Osteoblast (primary cell): Measurements from ENCODE around the gene PSMD11. TPM values are rescaled to one million over a fixed set of nuclear protein-coding genes. Genes with fewer than 3 reads are reported as not detected.

ENCODE experiments used
- DNase-seq: peaks from one replicate; pipeline ENCODE4 v3.0.0; 2011; ENCODE audit warnings: low spot score, mixed read lengths; ENCODE audit not compliant: insufficient read length; ENCODE audit errors: missing footprints
- H2AFZ ChIP-seq: 2 replicates; pipeline ENCODE4 v1.6.0; 2011; ENCODE audit warnings: mild to moderate bottlenecking, low read length
- H3K27ac ChIP-seq: 2 replicates; pipeline ENCODE4 v1.5.1; 2011; ENCODE audit warnings: mild to moderate bottlenecking, low read depth, low read length, moderate library complexity
- H3K27me3 ChIP-seq: 2 replicates; pipeline ENCODE4 v1.6.0; 2012; ENCODE audit warnings: mild to moderate bottlenecking, control low read depth, inconsistent platforms, low read length, moderate library complexity; ENCODE audit not compliant: insufficient read depth
- H3K36me3 ChIP-seq: 2 replicates; pipeline ENCODE4 v1.5.1; 2011; ENCODE audit warnings: mild to moderate bottlenecking, low read length, control low read depth, moderate library complexity; ENCODE audit not compliant: insufficient read depth
- H3K4me1 ChIP-seq: 2 replicates; pipeline ENCODE4 v1.5.1; 2011; ENCODE audit warnings: mild to moderate bottlenecking, low read length, control low read depth, moderate library complexity; ENCODE audit not compliant: insufficient read depth
- H3K4me2 ChIP-seq: 2 replicates; pipeline ENCODE4 v1.6.0; 2011; ENCODE audit warnings: mild to moderate bottlenecking, low read length; ENCODE audit not compliant: insufficient read depth
- H3K4me3 ChIP-seq: fragments of 200-600 bp; sonication (generic); 3 replicates; pipeline ENCODE4 v1.5.1; 2012; ENCODE audit warnings: mild to moderate bottlenecking, low read length, inconsistent platforms; ENCODE audit not compliant: insufficient read depth
- H3K79me2 ChIP-seq: 2 replicates; pipeline ENCODE4 v1.6.0; 2012; ENCODE audit warnings: mild to moderate bottlenecking, low read length, control low read depth, inconsistent platforms; ENCODE audit not compliant: insufficient read depth
- H3K9me3 ChIP-seq: 2 replicates; pipeline ENCODE4 v1.5.1; 2011; ENCODE audit warnings: low read depth, low read length, control low read depth
- H4K20me1 ChIP-seq: 2 replicates; pipeline ENCODE4 v1.6.0; 2012; ENCODE audit warnings: mild to moderate bottlenecking, low read length, control low read depth; ENCODE audit not compliant: insufficient read depth
- total RNA-seq: library from RNA; depleted of rRNA; stranded (reverse); fragments of >200 nt; gene quantifications from 2 replicates; pipeline ENCODE4 v1.2.3, GENCODE V29; 2012
- TF ChIP-seq, protein P1 (sequence below): IDR thresholded peaks from 2 replicates; pipeline ENCODE4 v1.5.1; 2011; ENCODE audit warnings: mild to moderate bottlenecking, low read depth, low read length, moderate library complexity; ENCODE audit errors: extremely low read depth

The PSMD11 gene
- total RNA-seq, 1 donor, result 61.2 TPM

DNA sequence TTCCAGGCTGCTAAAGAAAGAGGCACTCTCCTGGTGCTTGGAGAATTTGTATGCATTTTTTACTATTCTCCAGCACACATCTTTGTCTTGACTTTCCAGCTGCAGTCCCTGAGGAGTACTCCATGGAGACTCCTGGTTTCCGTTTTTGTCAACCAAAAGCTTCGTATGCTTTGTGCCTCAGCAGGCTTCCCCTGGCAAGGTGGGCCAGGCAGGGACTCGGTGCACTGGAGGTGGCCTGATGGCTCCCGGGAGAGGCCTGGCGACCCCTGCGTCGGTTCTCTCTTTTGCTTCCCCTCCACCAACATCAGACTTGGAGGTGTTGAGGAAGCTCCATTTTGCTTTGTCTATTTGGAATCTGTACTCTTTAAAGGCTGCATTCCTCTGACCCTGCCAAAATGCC, 66.2 kb downstream of the PSMD11 start:
- H3K4me2 ChIP-seq, result no peak overlapping the region
- H3K9me3 ChIP-seq, result no peaks in the 10 kb centered on the region
- no peaks in the 10 kb centered on the region for H4K20me1 ChIP-seq
- H3K4me1 ChIP-seq, result no peaks in the 10 kb centered on the region
- no peak overlapping the region for H2AFZ ChIP-seq
- H3K4me3 ChIP-seq, result no peak overlapping the region
- H3K36me3 ChIP-seq, result no peaks in the 10 kb centered on the region
- H3K27me3 ChIP-seq, result no peaks in the 10 kb centered on the region
- H3K27ac ChIP-seq, result no peak overlapping the region
- TF ChIP-seq, protein P1, sequence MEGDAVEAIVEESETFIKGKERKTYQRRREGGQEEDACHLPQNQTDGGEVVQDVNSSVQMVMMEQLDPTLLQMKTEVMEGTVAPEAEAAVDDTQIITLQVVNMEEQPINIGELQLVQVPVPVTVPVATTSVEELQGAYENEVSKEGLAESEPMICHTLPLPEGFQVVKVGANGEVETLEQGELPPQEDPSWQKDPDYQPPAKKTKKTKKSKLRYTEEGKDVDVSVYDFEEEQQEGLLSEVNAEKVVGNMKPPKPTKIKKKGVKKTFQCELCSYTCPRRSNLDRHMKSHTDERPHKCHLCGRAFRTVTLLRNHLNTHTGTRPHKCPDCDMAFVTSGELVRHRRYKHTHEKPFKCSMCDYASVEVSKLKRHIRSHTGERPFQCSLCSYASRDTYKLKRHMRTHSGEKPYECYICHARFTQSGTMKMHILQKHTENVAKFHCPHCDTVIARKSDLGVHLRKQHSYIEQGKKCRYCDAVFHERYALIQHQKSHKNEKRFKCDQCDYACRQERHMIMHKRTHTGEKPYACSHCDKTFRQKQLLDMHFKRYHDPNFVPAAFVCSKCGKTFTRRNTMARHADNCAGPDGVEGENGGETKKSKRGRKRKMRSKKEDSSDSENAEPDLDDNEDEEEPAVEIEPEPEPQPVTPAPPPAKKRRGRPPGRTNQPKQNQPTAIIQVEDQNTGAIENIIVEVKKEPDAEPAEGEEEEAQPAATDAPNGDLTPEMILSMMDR, result no peak
- DNase-seq, result no peak
- no peaks in the 10 kb centered on the region for H3K79me2 ChIP-seq

DNA sequence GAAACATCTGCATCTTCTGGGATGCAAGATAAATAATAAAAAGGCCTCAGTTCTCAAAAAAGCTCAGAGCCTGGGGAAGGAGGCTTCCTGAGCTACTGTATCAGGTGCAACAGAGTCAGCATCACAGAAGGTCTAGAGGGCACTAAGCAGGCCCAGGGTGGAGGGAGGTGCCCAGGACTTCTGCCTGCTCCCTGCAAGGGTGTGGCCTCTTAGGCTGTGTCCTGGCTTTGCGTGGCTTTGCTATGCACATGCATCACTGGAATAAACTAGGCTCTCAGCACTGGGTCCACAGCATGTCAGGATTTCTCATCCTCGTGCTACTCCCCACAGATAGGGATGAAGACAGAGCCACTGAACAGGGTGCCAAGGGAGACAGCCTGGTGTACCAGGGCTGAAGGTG, 68.0 kb downstream of the PSMD11 start:
- no peaks in the 10 kb centered on the region for H4K20me1 ChIP-seq
- H3K79me2 ChIP-seq, result no peaks in the 10 kb centered on the region
- no peaks in the 10 kb centered on the region for H3K9me3 ChIP-seq
- H3K4me2 ChIP-seq, result no peak overlapping the region
- no peak overlapping the region for H3K4me3 ChIP-seq
- H3K27me3 ChIP-seq, result no peaks in the 10 kb centered on the region
- H3K27ac ChIP-seq, result no peak overlapping the region
- no peaks in the 10 kb centered on the region for H3K36me3 ChIP-seq
- H2AFZ ChIP-seq, result no peak overlapping the region
- H3K4me1 ChIP-seq, result no peaks in the 10 kb centered on the region
- DNase-seq, result no peak
- TF ChIP-seq, protein P1, result no peak

DNA sequence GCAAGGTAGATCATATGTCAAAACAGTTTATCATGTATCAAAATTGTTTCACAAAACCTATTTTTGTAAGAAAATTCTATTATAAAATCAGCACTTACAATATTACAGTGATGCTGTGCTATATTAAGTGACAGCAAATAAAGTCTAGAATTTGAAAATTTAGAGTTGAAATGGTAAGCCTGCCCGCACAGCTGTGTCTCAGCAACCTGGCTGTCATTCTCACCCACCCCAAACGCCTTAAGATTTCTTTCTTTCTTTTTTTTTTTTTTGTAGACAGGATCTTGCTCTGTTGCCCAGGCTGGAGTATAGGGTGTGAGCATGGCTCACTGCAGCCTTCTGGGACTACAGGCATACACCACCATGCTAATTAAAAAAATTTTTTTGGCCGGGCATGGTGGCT, 69.3 kb downstream of the PSMD11 start:
- H3K4me3 ChIP-seq, result no peak overlapping the region
- no peak for DNase-seq
- no peaks in the 10 kb centered on the region for H3K79me2 ChIP-seq
- no peaks in the 10 kb centered on the region for H3K27me3 ChIP-seq
- H4K20me1 ChIP-seq, result no peaks in the 10 kb centered on the region
- H3K4me2 ChIP-seq, result no peak overlapping the region
- TF ChIP-seq, protein P1, result no peak
- H3K4me1 ChIP-seq, result no peaks in the 10 kb centered on the region
- no peaks in the 10 kb centered on the region for H3K9me3 ChIP-seq
- no peaks in the 10 kb centered on the region for H3K36me3 ChIP-seq
- H3K27ac ChIP-seq, result no peak overlapping the region
- H2AFZ ChIP-seq, result no peak overlapping the region

DNA sequence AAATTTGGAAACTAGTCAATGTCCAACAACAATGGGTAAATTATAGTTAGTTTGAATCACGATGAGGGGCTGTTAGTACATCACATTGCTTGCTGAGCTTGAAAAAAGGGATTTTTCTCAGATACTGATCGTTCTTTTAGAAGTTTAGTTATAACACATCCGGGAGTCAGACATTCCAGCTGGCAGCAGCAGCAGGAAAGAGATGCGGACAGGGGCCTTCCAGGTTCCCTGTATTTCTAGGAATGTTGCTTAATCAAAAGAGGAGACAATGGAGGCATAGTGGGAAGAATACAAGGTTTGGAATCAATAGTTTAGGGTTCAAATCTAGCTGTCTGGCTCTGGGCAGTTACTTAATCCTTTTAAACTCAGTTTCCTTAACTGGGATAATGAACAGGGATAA, 70.3 kb downstream of the PSMD11 start:
- Histone ChIP-seq H3K36me3 (no peaks in the 10 kb centered on the region), H4K20me1 (no peaks in the 10 kb centered on the region), H3K4me1 (peaks cover under 1% of the 10 kb centered on the region), H3K9me3 (no peaks in the 10 kb centered on the region), H3K4me2 (no peak overlapping the region), H3K27me3 (no peaks in the 10 kb centered on the region), H3K27ac (no peak overlapping the region), H2AFZ (no peak overlapping the region), H3K4me3 (no peak overlapping the region), H3K79me2 (no peaks in the 10 kb centered on the region)
- TF ChIP-seq, protein P1, result no peak
- DNase-seq, result no peak
